Sigmoid colon (tissue), 7 donors: ENCODE data around the gene TCF7L1. TPM values are rescaled to one million over a fixed set of nuclear protein-coding genes. Genes with fewer than 3 reads are reported as not detected.

Source experiments
- DNase-seq: peaks from one replicate; pipeline ENCODE4 v3.0.0-alpha.2; 2019
- H3K27ac ChIP-seq, 4 donors: fragments of 200-600 bp; sonication (generic); one replicate each; pipeline ENCODE4 v1.5.1; 2016 to 2019; ENCODE audit warnings: mild to moderate bottlenecking in 1 of 4
- H3K27me3 ChIP-seq, 3 donors: fragments of 200-600 bp; sonication (generic); one replicate each; pipeline ENCODE4 v1.5.1; 2019; ENCODE audit warnings: mild to moderate bottlenecking in 1 of 3
- H3K36me3 ChIP-seq, 4 donors: fragments of 200-600 bp; sonication (generic); one replicate each; pipeline ENCODE4 v1.5.1; 2016 to 2019
- H3K4me1 ChIP-seq, 4 donors: fragments of 200-600 bp; sonication (generic); one replicate each; pipeline ENCODE4 v1.5.1; 2017 to 2019
- H3K4me3 ChIP-seq, 4 donors: fragments of 200-600 bp; sonication (generic); one replicate each; pipeline ENCODE4 v1.5.1; 2017 to 2019; ENCODE audit warnings: mild to moderate bottlenecking in 2 of 4, moderate library complexity in 1 of 4
- H3K9me3 ChIP-seq, 4 donors: fragments of 200-600 bp in 3 of 4; sonication (generic) in 3 of 4; one replicate each; pipeline versions ENCODE4 v1.5.1 to v1.6.1; 2013 to 2019
- EP300 ChIP-seq, 4 donors: sonication (generic); formaldehyde crosslinking; IDR thresholded peaks; one replicate each; pipeline ENCODE4 v1.6.1; 2017; ENCODE audit warnings: antibody characterized with exemption in 4 of 4
- POLR2A ChIP-seq, 2 donors: fragments of 450-650 bp; IDR thresholded peaks; one replicate each; pipeline ENCODE4 v1.6.1; 2016; ENCODE audit warnings: antibody characterized with exemption in 2 of 2, mild to moderate bottlenecking in 2 of 2, moderate library complexity in 2 of 2
- POLR2AphosphoS5 ChIP-seq, 4 donors: sonication (generic); formaldehyde crosslinking; IDR thresholded peaks; one replicate each; pipeline ENCODE4 v1.6.1; 2017; ENCODE audit warnings: antibody characterized with exemption in 4 of 4
- WGBS, 2 donors: extraction: QIAGEN DNeasy Blood & Tissue Kit; methylation state at CpG; one replicate each; pipeline ENCODE4 v1.1.7; 2013; 5-methylcytosine and 5-hydroxymethylcytosine counted together
- intact Hi-C: fragments of 100-400 bp; cut with DNase I; formaldehyde crosslinking; loops from one replicate; pipeline ENCODE4 v1.15.1; 2023
- polyA plus RNA-seq, 3 donors: library from polyadenylated mRNA; stranded (reverse); fragments of 200-250 nt; gene quantifications; one replicate each; pipeline ENCODE4 v1.2.3, GENCODE V29; 2013
- total RNA-seq, 4 donors: library from RNA; depleted of rRNA; stranded (reverse); fragments of >200 nt; gene quantifications; one replicate each; pipeline ENCODE4 v1.1.0, GENCODE V29; 2016
- TF ChIP-seq, protein P1 (sequence below), 4 experiments: fragments of 450-650 bp in 3 of 4; fragments of 200-600 bp in 1 of 4; IDR thresholded peaks; one replicate each; pipeline ENCODE4 v1.5.1; 2016 to 2019; ENCODE audit warnings: antibody characterized with exemption in 4 of 4, mild to moderate bottlenecking in 3 of 4, moderate library complexity in 2 of 4
- donor health status: healthy with polysubstance abuse.
- donor health status: Bipolar disorder and iron deficiency.
- donor health status: healthy.

The TCF7L1 gene
- total and polyA plus RNA-seq, 7 donors = 1.2 to 15.2 (median 4.0) TPM

DNA sequence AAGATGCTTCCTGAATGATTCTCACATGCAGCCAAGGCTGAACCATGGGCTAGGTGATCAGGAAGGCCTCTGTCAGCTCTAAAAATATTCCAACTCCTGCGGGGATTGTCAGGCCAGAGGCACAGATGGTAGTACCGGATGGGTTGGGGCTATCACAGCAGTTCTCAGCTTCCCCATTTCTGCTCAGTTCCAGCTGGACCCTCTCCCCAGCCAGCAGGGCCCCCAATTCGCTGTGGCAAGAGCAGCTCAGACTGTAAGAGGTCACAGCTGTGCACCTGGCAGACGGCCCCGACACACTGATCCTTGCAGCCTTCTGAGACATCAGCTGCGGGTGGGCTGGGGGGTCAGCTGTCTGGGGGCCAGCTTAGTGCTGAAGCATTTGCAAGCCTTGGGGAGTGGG lies 43.6 kb upstream of the TCF7L1 start:
- DNase-seq = no peak
- TF ChIP-seq POLR2AphosphoS5 (IDR thresholded peaks at IDR 0.05) = no peak
- TF ChIP-seq EP300 (IDR thresholded peaks at IDR 0.05) = no peak
- TF ChIP-seq, protein P1, sequence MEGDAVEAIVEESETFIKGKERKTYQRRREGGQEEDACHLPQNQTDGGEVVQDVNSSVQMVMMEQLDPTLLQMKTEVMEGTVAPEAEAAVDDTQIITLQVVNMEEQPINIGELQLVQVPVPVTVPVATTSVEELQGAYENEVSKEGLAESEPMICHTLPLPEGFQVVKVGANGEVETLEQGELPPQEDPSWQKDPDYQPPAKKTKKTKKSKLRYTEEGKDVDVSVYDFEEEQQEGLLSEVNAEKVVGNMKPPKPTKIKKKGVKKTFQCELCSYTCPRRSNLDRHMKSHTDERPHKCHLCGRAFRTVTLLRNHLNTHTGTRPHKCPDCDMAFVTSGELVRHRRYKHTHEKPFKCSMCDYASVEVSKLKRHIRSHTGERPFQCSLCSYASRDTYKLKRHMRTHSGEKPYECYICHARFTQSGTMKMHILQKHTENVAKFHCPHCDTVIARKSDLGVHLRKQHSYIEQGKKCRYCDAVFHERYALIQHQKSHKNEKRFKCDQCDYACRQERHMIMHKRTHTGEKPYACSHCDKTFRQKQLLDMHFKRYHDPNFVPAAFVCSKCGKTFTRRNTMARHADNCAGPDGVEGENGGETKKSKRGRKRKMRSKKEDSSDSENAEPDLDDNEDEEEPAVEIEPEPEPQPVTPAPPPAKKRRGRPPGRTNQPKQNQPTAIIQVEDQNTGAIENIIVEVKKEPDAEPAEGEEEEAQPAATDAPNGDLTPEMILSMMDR (IDR thresholded peaks at IDR 0.05) = no peak
- TF ChIP-seq POLR2A (IDR thresholded peaks at IDR 0.05) = no peak
- Histone ChIP-seq H3K4me1 (no peaks in the 10 kb centered on the region), H3K27me3 (no peaks in the 10 kb centered on the region), H3K27ac (no peak overlapping the region), H3K9me3 (no peaks in the 10 kb centered on the region), H3K4me3 (no peak overlapping the region), H3K36me3 (no peaks in the 10 kb centered on the region)
- whole genome bisulfite sequencing, 2 donors = 59 to 77% methylated on average over 6 of the region's 6 CpGs
- intact Hi-C loops = no loop called here

DNA sequence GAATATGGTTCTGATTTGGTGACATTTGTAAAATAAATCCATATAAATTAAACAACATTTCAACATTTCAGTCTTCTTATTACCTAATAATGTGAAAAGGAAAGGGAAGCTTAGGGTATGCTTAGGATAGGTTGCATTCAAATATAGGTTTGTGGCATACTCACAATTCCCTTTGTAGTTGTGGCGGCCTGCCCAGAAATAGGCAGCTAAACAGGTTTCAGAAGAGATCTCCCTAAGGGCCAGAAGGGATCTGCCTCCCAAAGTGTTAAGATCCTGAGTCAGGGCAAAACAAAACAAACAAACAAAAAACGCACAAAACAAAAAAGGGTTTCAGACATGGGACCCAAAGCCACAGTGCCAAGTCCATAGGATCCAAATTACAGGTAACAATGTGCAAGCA lies 41.4 kb upstream of the TCF7L1 start:
- WGBS, 2 donors = 80 to 85% methylated on average over 2 of the region's 2 CpGs
- no peak for DNase-seq
- Histone ChIP-seq H3K9me3 (no peaks in the 10 kb centered on the region), H3K27ac (no peak overlapping the region), H3K4me1 (no peaks in the 10 kb centered on the region), H3K4me3 (no peak overlapping the region), H3K27me3 (no peaks in the 10 kb centered on the region), H3K36me3 (no peaks in the 10 kb centered on the region)
- intact Hi-C loops = no loop called here
- no peak for TF ChIP-seq POLR2A (IDR thresholded peaks at IDR 0.05)
- TF ChIP-seq, protein P1 (IDR thresholded peaks at IDR 0.05) = no peak
- no peak for TF ChIP-seq POLR2AphosphoS5 (IDR thresholded peaks at IDR 0.05)
- TF ChIP-seq EP300 (IDR thresholded peaks at IDR 0.05) = no peak

DNA sequence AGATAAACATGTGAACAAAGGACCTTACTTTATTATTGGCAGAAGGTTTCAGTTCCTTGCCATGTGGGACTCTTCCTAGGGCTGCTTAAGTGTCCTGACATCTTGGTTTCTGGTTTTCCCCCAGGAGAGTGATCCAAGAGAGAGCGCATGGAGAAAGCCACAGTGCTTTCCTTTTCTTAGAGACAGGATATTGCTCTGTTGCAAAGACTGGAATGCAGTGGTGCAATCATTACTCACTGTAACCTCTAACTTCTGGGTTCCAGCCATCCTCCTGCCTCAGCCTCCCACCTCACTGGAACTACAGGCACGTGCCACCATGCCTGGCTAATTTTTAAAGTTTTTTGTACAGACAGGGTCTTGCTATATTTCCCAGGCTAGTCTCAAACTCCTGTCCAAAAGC lies 38.1 kb upstream of the TCF7L1 start:
- Histone ChIP-seq H3K27me3 (no peaks in the 10 kb centered on the region), H3K4me1 (no peaks in the 10 kb centered on the region), H3K27ac (no peak overlapping the region), H3K4me3 (no peak overlapping the region), H3K36me3 (no peaks in the 10 kb centered on the region), H3K9me3 (no peaks in the 10 kb centered on the region)
- TF ChIP-seq POLR2AphosphoS5 (IDR thresholded peaks at IDR 0.05) (no peak), POLR2A (IDR thresholded peaks at IDR 0.05) (no peak), EP300 (IDR thresholded peaks at IDR 0.05) (no peak)
- TF ChIP-seq, protein P1 (IDR thresholded peaks at IDR 0.05) = no peak
- WGBS, 2 donors = 73 to 84% methylated on average over 2 of the region's 2 CpGs
- no peak for DNase-seq
- intact Hi-C loops = no loop called here

DNA sequence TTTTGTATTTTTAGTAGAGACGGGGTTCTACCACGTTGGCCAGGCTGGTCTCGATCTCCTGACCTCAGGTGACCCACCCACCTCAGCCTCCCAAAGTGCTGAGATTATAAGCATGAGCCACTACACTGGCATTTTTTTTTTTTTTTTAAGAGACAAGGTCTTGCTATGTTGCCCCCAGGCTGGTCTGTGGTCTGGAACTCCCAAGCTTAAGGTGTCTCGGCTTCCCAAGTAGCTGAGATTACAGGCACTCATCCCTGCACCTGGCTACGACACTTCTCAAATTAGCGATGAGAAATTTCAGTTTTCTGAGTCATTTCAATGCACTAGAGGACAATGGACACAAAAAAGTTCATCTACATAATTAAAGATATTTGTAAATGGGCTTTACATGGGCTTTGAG lies 36.6 kb upstream of the TCF7L1 start:
- no peak for TF ChIP-seq POLR2A (IDR thresholded peaks at IDR 0.05)
- TF ChIP-seq, protein P1 (IDR thresholded peaks at IDR 0.05) = no peak
- no peak for TF ChIP-seq EP300 (IDR thresholded peaks at IDR 0.05)
- TF ChIP-seq POLR2AphosphoS5 (IDR thresholded peaks at IDR 0.05) = no peak
- H3K36me3 ChIP-seq = no peaks in the 10 kb centered on the region
- 86 to 88% methylated on average over 6 of the region's 6 CpGs for WGBS, 2 donors
- DNase-seq = no peak
- intact Hi-C loops = no loop called here
- H3K27me3 ChIP-seq = no peaks in the 10 kb centered on the region
- no peak overlapping the region for H3K27ac ChIP-seq
- H3K4me1 ChIP-seq = no peaks in the 10 kb centered on the region
- H3K9me3 ChIP-seq = no peaks in the 10 kb centered on the region
- no peak overlapping the region for H3K4me3 ChIP-seq

DNA sequence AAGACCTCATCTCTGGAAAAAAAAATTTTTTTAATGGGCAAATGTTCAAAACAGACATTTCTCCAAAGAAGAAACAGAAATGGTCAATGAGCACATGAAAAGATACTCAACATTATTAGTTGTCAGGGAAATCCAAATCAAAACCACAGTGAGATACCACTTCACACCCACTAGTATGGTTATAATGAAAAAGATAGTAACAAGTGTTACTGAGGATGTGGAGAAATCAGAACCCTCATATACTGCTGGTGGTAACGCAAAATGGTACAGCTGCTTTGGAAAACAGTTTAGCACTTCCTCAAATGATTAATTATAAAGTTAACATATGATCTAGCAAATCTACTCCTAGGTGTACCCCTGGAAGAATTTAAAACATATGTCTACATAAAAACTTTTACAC lies 29.0 kb upstream of the TCF7L1 start:
- no peak overlapping the region for H3K27ac ChIP-seq
- H3K4me3 ChIP-seq = no peak overlapping the region
- DNase-seq = no peak
- H3K9me3 ChIP-seq = no peaks in the 10 kb centered on the region
- no peaks in the 10 kb centered on the region for H3K27me3 ChIP-seq
- no peaks in the 10 kb centered on the region for H3K36me3 ChIP-seq
- intact Hi-C loops = no loop called here
- TF ChIP-seq POLR2AphosphoS5 (IDR thresholded peaks at IDR 0.05) (no peak), POLR2A (IDR thresholded peaks at IDR 0.05) (no peak), EP300 (IDR thresholded peaks at IDR 0.05) (no peak)
- TF ChIP-seq, protein P1 (IDR thresholded peaks at IDR 0.05) = no peak
- WGBS, 2 donors = 68 to 83% methylated on average over 1 of the region's 1 CpG
- no peaks in the 10 kb centered on the region for H3K4me1 ChIP-seq
